Measurements from ENCODE around the gene CAB39. TPM values are rescaled to one million over a fixed set of nuclear protein-coding genes. Genes with fewer than 3 reads are reported as not detected.

The CAB39 gene
- total and polyA plus RNA-seq, 2 donors (not counting 1 experiment from before 2014, with no cell fraction given) = 51.1 to 72.3 TPM

DNA sequence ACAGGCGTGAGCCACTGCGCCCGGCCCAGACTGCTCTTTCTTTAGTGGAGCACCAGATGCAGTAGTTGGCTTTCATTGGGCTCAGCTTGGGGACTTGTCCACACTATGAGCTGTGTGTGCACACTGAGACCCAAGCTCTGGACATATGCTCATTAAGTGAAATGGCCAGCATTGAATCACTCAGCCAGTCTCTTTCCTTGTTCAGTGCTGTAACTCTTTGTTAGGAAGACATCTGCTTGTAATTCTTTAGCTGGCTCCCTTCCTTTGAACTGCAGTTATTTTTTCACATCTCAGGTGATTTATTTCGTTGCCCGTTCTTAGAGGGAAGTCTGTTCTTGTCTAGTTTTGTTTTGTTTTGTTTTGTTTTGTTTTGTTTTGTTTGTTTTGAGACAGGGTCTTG, 70.5 kb downstream of the CAB39 start:
- no peaks in the 10 kb centered on the region for H3K27me3 ChIP-seq (ENCODE audit: control insufficient read depth, insufficient read depth, low read length)
- peaks cover 65% of the 10 kb centered on the region for H3K79me2 ChIP-seq (ENCODE audit: control insufficient read depth, insufficient read depth, low read length)
- no peak for TF ChIP-seq EZH2 (IDR thresholded peaks at IDR 0.05; ENCODE audit: low read length, missing control alignments)
- TF ChIP-seq, protein P1, sequence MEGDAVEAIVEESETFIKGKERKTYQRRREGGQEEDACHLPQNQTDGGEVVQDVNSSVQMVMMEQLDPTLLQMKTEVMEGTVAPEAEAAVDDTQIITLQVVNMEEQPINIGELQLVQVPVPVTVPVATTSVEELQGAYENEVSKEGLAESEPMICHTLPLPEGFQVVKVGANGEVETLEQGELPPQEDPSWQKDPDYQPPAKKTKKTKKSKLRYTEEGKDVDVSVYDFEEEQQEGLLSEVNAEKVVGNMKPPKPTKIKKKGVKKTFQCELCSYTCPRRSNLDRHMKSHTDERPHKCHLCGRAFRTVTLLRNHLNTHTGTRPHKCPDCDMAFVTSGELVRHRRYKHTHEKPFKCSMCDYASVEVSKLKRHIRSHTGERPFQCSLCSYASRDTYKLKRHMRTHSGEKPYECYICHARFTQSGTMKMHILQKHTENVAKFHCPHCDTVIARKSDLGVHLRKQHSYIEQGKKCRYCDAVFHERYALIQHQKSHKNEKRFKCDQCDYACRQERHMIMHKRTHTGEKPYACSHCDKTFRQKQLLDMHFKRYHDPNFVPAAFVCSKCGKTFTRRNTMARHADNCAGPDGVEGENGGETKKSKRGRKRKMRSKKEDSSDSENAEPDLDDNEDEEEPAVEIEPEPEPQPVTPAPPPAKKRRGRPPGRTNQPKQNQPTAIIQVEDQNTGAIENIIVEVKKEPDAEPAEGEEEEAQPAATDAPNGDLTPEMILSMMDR (conservative IDR thresholded peaks at IDR 0.05 in 1 of 2, IDR thresholded peaks at IDR 0.05 in 1 of 2; ENCODE audit: low read depth in 1 of 2, low read length in 2 of 2) = no peak
- H3K4me2 ChIP-seq (ENCODE audit: extremely low read depth, insufficient read depth, low read length) = no peak overlapping the region
- no peak overlapping the region for H3K4me3 ChIP-seq (replicated peaks in 1 of 4; ENCODE audit: control extremely low read depth in 1 of 4, insufficient read depth in 1 of 4, low read depth in 3 of 4, low read length in 4 of 4)
- peaks cover 3% of the 10 kb centered on the region for H3K4me1 ChIP-seq (ENCODE audit: control insufficient read depth, extremely low read depth, insufficient read depth, low read length)
- no peak overlapping the region for H3K9ac ChIP-seq (ENCODE audit: insufficient read depth, low read length)
- H2AFZ ChIP-seq (ENCODE audit: low read length) = no peak overlapping the region
- H3K36me3 ChIP-seq (ENCODE audit: control insufficient read depth, insufficient read depth, low read length) = peaks cover 1% of the 10 kb centered on the region
- no peaks in the 10 kb centered on the region for H3K9me3 ChIP-seq (ENCODE audit: control insufficient read depth, insufficient read depth, low read depth, low read length)
- H4K20me1 ChIP-seq (ENCODE audit: control insufficient read depth, extremely low read depth, insufficient read depth, low read length) = no peaks in the 10 kb centered on the region
- H3K27ac ChIP-seq (ENCODE audit: insufficient read depth, low read length) = no peak overlapping the region
- no peak for DNase-seq (ENCODE audit: low read depth in 2 of 2)

DNA sequence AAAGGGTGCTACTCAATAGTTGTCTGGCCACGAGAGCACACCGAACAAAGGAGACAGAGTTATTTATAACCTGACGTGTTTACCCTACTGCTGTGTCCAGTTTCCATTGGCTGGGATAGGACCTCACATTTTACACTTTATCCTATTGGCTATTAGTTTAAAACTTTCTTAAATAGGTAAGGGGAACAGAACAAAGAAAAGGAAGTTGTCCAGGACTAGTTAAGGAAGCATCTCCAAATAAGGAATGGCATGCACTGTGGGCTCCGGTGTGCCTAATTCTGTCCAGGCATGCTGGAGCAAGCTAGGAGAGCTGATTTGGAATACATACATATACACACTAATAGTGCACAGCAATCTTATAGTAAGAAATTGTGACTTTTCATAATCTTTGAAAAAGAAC, 72.2 kb downstream of the CAB39 start:
- no peak overlapping the region for H2AFZ ChIP-seq (ENCODE audit: low read length)
- no peaks in the 10 kb centered on the region for H3K27me3 ChIP-seq (ENCODE audit: control insufficient read depth, insufficient read depth, low read length)
- no peak overlapping the region for H3K27ac ChIP-seq (ENCODE audit: insufficient read depth, low read length)
- H3K9me3 ChIP-seq (ENCODE audit: control insufficient read depth, insufficient read depth, low read depth, low read length) = no peaks in the 10 kb centered on the region
- H3K4me2 ChIP-seq (ENCODE audit: extremely low read depth, insufficient read depth, low read length) = no peak overlapping the region
- DNase-seq (ENCODE audit: low read depth in 2 of 2) = peak in 1 of 2 donors; percentile 56
- TF ChIP-seq, protein P1 (conservative IDR thresholded peaks at IDR 0.05 in 1 of 2, IDR thresholded peaks at IDR 0.05 in 1 of 2; ENCODE audit: low read depth in 1 of 2, low read length in 2 of 2) = no peak
- no peak for TF ChIP-seq EZH2 (IDR thresholded peaks at IDR 0.05; ENCODE audit: low read length, missing control alignments)
- no peaks in the 10 kb centered on the region for H4K20me1 ChIP-seq (ENCODE audit: control insufficient read depth, extremely low read depth, insufficient read depth, low read length)
- H3K79me2 ChIP-seq (ENCODE audit: control insufficient read depth, insufficient read depth, low read length) = peaks cover 65% of the 10 kb centered on the region
- H3K36me3 ChIP-seq (ENCODE audit: control insufficient read depth, insufficient read depth, low read length) = peaks cover 1% of the 10 kb centered on the region
- no peak overlapping the region for H3K4me3 ChIP-seq (replicated peaks in 1 of 4; ENCODE audit: control extremely low read depth in 1 of 4, insufficient read depth in 1 of 4, low read depth in 3 of 4, low read length in 4 of 4)
- no peaks in the 10 kb centered on the region for H3K4me1 ChIP-seq (ENCODE audit: control insufficient read depth, extremely low read depth, insufficient read depth, low read length)
- H3K9ac ChIP-seq (ENCODE audit: insufficient read depth, low read length) = no peak overlapping the region

DNA sequence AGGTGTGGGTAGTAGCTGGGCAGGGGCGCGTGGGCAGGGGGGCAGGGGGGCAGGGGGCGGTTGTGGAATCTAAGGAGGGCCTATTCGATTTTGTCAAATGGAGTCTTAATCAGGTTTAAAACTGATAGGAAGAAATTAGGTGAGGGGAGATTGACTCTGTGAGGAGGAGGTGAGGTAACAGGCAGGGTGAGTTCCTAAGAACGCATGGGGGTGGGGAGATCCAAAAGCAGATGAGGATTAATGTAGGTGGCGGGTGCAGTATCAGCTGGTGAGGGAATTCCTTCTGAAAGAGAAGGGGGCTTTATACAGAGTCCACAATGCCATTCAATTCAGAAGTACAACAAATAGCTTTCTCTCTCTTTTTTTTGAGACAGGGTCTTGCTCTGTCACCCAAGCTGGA, 72.7 kb downstream of the CAB39 start:
- H3K36me3 ChIP-seq (ENCODE audit: control insufficient read depth, insufficient read depth, low read length) = peaks cover 1% of the 10 kb centered on the region
- no peaks in the 10 kb centered on the region for H3K27me3 ChIP-seq (ENCODE audit: control insufficient read depth, insufficient read depth, low read length)
- no peak overlapping the region for H3K27ac ChIP-seq (ENCODE audit: insufficient read depth, low read length)
- no peaks in the 10 kb centered on the region for H4K20me1 ChIP-seq (ENCODE audit: control insufficient read depth, extremely low read depth, insufficient read depth, low read length)
- H3K4me2 ChIP-seq (ENCODE audit: extremely low read depth, insufficient read depth, low read length) = no peak overlapping the region
- no peak overlapping the region for H3K4me3 ChIP-seq (replicated peaks in 1 of 4; ENCODE audit: control extremely low read depth in 1 of 4, insufficient read depth in 1 of 4, low read depth in 3 of 4, low read length in 4 of 4)
- no peak for DNase-seq (ENCODE audit: low read depth in 2 of 2)
- H3K9ac ChIP-seq (ENCODE audit: insufficient read depth, low read length) = no peak overlapping the region
- H3K4me1 ChIP-seq (ENCODE audit: control insufficient read depth, extremely low read depth, insufficient read depth, low read length) = peaks cover under 1% of the 10 kb centered on the region
- H3K9me3 ChIP-seq (ENCODE audit: control insufficient read depth, insufficient read depth, low read depth, low read length) = no peaks in the 10 kb centered on the region
- no peak overlapping the region for H2AFZ ChIP-seq (ENCODE audit: low read length)
- peaks cover 64% of the 10 kb centered on the region for H3K79me2 ChIP-seq (ENCODE audit: control insufficient read depth, insufficient read depth, low read length)
- TF ChIP-seq, protein P1 (conservative IDR thresholded peaks at IDR 0.05 in 1 of 2, IDR thresholded peaks at IDR 0.05 in 1 of 2; ENCODE audit: low read depth in 1 of 2, low read length in 2 of 2) = no peak
- TF ChIP-seq EZH2 (IDR thresholded peaks at IDR 0.05; ENCODE audit: low read length, missing control alignments) = no peak

Measured in fibroblast of lung (primary cell).